Activated CD8-positive, alpha-beta memory T cell treated with anti-CD3 and anti-CD28 coated beads for 1 hour (primary cell): ENCODE measurements around the gene MACO1.
"Not testable (repeated sequence)": the region's sequence is repeated elsewhere in the genome, so short reads cannot be mapped to it uniquely, and the experiment has no call there.

ENCODE experiments used
- DNase-seq, 2 donors: peaks; one replicate each; pipeline ENCODE4 v3.0.0-alpha.2; 2020; ENCODE audit warnings: low read depth in 1 of 2; ENCODE audit errors: extremely low read depth in 1 of 2

Gene MACO1

DNA sequence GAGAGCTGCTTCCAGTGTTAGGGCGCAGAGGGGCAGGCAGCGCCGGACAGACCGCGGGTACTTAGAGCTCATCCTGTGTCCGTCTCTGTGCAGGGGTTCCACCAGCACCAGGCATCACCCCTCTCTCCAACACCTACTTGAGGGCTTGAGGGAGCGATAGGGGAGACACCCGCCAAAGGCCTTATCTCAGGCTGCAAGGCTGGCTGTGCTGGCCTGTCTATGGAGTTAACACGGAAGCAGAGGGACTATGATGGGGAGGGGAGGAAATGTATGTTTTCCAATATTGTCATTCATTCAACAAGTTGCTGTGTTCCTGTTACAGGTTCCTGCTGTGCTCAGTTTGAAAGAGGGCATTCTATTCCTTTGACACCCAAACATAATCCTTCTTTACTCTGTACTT, 10.0 kb upstream of the MACO1 start, which contains the start of gene RHCE:
RHCE (minus strand) TSS at position 111 of the 400 bp plus-strand sequence; CDS start at position 72, 39 bp downstream.
- not testable (repeated sequence) for DNase-seq

DNA sequence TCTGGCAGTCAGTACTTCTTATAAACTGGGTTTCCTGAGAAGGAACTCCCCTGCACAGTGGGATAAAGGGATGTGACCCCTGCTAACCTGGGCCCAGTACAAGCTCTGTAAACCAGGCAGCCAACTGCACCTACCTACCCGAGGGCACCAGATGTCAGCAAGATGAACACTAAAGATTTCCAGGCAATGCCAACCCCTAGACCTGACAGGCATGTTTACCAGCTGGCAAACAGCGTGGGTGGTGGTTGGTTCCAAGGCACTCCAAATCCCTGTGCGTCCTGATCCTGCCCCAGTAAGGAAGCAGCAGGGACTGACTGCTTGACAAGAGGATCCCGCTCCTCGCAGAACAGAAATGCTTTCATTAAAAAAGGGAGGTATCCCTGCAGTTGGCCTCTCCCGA, 7.5 kb upstream of the MACO1 start:
- not testable (repeated sequence) for DNase-seq

DNA sequence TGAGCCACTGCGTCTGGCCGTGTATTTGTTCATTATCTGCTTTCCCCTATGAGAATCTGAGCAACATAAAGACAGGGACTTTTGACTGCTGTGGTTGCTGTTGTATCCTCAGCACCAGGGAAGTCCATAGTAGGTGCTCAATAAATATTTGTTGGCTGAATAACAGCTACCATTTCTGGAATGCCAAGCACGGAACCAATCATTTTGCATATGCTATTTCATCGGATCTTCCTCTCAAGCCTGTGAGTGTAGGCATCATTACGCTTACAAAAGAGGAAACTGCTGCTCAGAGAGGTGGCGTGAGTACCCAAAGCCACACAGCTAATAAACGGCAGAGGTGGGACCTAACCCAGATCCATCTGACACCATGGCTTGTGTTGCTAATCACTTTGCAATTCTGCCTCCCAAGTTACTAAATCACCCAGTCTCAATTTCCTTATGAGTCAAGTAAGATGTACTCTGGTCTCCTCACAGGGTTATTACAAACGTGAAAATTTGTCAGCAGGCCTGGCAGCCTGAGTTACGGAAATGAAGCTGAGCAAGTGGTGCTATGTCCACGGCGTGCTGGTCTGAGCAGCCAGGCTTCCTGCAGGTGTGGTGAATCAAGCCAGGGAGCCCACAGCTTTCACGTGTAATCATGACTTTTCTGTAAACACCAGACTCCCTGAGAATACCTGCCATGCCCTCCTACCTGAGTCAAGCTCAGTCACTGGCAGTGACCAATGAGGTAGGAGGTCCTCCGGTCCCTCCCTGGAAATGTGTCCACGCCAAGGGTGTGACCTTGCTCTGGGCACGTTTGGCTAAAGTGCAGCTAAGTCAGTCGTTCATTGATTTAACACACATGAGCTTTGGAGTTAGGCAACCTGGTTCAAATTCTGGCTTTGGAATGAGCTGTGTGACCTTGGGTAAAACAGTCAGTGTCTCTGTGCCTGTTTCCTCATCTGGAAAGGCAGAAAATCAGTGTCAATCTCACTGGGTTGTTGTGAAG, 5.3 kb upstream of the MACO1 start:
- DNase-seq, result no peak

DNA sequence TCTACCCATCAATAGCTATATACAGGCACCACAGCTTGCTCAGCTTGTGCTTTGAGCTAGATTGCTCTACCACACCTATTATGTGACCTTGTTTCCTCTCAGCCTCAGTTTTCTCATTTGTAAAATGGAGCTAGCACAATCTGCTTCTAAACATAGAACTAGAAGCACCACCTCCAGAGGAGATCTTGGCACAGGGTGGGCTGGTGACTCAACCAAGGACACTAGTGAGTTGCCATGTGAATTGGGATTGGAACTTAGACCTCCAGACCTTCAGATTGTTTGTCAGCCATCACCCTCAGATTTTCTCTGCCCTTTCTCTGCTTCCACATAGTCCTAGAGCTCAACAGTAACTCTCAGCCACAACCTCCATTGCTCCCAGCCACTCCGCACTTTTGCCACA, 3.0 kb upstream of the MACO1 start:
- no peak for DNase-seq

DNA sequence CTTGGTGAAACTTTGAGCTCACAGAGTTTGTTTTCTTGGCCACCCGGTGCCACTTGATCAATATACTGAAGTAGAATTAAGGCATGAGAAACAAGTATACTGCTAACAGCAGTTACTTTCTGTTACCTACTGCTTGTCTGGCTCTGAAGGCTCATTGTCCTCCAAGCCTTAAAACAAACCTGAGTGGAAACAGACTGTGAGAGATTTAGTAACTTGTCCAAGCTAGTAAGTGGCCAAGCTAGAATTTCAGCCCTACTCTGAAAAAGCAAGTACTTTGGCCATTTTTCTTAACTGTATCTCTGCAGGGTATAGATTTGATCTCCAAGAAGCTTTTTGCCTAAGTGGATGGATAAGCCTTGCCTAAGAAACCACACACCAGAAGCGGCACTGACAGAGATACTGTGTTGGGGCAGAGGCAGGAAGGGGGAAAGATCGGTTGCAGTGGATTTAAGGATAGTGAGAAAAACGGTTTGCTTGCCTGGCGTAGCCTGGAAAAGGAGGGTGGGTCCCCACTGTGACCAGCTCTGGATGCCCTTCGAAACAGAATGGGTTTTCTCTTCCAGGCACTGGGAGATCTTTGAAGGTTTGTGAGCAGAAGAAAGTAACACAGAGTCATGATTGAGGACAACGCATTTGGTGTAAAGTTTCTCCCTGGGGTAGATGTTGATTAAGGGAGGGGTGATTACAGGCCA, 2.1 kb upstream of the MACO1 start:
- DNase-seq, result no peak

DNA sequence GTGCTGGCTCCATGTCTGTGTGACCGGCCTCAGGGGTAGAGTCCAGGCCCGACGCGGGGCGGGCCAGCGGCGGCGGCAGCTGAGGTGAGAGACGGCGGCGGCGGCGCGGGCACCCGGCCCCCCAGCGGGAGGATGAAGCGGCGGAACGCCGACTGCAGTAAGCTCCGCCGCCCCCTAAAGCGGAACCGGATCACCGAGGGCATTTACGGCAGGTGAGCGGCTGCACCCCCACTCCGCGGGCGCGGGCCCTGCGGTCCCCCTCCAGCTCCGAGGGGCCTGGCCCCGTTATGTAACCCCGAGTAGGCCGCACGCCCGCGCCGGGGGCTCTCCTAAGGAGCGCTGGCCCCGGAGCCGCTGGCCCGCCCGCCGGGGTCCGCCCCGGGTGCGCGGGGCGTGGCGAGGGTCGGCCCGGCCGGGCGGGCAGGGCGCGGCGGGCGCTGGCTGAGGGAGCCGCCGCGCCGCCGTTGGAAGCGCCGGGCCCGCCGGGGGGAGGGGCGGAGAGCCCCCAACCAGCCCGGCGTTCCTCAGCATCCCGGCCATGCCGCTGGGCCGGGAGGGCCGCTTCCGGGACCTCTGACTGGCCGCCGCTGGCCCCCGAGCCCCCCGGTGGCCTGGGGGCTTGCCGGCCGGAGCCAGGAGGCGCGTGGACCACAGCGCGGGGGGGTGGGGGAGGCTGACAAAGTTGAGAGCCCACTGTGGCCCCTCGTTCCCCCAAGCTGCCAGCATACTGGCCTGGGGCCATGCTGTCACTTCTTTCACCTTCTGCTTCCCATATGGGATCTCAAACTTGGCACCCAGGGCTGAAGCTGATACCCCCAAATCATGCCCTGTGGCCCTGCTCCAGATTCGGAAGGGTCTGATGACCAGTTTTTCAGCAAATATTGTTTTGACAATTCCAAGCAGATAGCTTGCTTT, 527 bp downstream of the MACO1 start:
- no peak for DNase-seq

DNA sequence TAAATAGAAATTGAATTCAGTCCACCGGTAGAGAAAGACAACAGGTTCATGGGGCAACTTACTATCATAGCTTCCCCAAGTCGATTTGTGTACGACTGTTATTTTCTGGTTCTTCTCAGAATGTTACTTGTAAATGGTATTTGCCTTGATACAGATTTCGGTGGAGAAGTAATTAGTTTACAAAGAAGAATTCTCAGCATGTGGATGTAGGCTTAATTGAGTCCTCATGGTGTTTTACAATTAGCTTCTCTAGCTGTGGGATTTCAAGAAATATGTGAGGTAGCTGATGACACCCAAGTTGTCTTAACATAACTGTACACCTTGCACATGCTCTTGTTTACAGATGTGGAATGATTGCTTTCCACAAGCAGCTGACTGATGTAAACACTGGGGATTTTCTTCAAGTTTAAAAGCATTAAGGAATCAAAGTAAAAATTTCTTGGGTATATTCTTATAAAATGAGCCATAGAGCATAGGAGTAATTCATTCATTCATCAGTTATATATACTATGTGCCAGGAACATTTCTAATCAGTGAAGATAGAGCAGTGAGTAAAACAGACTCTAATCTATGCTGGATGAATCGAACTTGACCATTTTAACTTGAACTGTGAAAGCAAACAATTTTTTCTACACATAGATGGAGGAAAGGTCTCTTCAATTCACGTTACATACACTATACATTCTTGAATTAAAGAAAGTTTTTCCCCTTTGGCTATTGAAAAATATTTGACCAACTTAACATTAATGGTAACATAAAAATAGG, 1.4 kb downstream of the MACO1 start:
- DNase-seq, result no peak

DNA sequence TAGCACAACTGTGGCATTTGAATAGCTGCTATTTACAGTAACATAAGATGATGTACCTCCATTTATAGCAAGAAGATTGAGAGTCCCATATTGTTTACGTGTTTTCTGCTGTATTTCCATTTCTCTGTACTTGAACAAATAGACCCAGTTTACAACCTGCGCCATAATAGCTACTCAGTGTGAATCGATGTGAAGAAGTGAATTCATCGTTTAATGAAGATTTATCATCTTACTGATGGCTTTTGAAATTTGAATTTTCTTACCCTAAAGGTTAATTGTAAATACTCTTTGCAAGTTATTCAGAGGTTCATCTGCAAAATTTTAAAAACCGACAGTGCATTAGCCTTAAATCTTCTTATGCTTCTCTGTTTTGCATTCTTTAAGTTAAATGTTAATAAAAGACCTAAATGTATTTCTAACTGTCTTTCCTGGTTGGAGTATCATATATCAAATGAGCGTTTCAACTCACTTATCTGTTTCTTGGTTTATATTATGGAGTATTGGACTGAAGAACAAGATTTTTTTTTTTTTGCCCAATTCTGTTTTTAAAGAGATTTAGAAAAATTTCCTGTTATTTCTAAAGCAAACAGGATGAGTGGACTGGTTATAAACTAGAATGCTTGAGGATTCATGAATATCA, 2.2 kb downstream of the MACO1 start:
- DNase-seq, result no peak

DNA sequence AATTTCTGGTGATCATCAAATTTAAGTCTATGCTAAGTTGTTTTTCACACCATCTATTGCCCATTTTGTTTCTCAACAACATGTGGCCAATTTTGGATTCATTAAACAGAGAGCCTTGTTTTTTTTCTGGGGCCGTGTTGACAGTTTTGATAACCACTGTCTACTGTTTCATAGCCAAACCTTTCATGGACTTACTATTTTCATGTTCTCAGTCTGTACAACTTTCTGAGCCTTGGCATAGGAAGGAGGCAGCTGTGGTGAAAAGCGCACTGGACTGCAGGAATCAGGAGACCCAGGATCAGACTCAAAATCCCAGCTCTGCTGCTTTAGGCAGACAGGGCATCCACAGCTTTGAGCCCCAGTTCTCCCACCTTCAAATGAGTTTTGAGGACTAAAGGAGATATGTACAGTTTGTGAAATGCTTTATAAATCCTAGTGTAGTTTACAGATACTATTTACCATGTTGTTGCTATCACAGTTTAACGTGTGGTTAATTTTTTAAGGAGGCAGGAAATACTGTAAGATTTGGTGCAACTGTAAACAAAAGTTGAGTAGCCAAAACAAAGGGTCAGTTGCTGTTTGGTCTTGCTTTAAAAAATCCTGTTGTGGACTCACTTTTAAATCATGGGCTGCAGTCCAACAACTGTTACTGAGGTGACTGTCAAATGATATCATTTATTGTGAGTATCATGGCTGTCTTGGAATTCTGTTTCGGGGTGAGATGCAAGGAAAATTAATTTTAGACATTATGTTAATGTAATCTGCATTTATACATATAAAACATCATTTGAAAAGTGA, 2.9 kb downstream of the MACO1 start:
- no peak for DNase-seq

DNA sequence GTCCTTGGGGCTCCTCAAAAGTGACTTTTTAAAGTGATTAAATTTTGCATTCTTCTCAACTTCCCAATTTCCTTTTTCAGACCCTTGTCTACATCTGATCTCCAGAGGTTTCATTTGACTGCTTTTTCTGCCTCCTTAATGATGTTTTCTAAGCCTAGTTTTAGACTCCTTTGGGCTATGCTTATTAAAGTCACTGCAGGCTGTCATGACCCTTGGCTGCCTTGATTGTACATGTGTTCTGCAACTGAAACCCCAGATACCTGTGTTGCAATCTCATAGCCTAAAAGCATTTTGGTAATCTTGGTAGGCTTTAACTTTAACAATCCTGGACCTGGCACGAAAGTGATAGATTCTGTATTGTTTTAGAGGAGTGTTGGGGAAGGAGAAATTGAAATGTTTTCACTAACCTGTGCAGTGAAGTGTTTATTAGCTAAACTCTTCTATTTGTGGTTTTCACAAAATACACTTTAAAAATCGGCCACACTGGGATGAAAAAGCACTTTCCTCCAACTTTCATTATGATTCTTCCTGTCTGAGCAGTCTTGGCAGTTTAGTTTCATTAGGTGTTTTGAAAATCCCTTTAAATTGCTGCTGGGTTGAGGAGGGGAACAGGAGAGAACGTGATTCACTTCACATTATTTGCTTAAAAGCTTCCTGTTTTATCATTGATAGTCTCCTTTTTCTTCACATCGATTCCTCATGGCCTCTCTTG, 4.9 kb downstream of the MACO1 start:
- DNase-seq, result no peak

DNA sequence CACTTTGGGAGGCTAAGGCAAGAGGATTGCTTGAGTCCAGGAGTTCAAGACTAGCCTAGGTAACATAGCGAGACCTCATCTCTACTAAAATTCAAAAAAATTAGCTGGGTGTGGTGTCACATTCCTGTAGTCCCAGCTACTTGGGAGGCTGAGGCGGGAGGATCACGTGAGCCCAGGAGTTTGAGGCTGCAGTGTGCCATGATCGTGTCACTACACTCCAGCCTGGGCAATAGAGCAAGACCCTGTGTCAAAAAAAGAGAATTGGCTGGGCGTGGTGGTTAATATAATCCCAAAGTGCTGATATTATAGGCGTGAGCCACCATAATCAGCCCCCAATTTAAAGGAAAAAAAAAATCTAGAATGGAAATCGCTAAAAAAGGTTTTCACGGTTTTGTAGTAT, 7.0 kb downstream of the MACO1 start:
- DNase-seq, result no peak

DNA sequence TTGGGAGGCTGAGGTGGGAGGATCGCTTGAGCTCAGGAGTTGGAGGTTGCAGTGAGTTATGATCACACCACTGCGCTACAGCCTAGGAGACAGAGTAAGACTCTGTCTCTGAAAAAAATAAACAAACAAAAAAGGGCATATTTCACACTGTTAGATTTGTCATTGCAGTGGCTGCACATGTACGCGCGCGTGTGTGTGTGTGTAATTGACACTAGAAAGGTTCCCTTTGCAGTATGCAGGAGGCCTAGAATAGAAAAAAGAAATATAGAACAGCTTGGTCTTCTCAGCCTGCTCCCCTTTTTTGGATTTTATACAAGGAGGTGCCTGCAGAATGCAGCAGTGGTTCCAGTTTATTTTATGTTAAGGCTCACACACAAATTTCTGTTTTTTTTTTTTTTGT, 8.6 kb downstream of the MACO1 start:
- DNase-seq, result no peak

DNA sequence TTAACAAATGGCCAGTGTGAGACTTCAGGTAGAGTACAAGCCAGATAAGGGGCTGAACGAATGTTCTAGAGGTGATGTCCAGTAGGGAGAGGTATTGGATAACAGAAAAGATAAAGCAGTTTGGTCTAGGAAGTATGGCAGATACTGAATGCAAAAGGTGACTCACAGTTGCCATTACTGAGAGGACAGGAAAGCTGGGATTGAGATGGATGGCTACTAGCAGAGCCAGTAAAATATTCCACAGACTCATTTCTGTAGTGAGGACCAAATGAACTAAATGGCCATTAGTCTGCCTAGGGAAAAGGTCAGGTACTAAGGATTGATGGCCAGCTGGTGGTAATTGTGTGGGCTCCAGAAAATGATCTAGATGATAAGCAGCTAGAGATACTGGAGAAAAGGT, 11.5 kb downstream of the MACO1 start:
- DNase-seq, result no peak

DNA sequence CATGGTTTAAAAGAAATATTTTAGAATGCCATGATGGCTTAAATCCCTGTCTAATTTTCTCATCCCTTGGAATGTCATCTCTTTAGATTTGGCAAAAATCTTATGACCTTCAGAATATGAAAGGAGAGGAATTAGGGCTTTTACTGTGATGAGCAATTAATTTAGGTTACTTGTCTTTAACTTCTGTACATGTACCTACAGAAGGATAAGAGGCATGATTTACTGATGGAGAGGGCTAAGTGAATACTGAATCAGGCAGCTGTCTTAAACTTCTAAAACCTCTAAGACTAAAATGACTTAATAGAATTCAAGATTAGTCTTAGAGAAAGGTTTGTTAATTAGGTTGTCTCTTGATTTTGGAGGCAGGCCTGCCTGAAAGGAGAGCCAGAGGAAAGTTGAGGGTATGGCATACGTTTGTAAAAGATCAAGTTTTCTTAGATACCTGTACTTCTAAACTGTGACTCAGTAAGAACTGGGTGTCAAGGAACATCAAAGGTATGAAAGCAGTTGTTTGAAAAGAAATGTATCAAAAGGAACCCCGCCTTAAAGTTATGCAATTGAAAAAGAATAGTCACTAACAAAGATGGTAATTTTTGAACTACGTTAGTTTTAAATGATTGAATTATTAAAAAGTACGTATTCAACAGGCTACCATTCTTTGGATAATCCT, 12.5 kb downstream of the MACO1 start:
- no peak for DNase-seq

DNA sequence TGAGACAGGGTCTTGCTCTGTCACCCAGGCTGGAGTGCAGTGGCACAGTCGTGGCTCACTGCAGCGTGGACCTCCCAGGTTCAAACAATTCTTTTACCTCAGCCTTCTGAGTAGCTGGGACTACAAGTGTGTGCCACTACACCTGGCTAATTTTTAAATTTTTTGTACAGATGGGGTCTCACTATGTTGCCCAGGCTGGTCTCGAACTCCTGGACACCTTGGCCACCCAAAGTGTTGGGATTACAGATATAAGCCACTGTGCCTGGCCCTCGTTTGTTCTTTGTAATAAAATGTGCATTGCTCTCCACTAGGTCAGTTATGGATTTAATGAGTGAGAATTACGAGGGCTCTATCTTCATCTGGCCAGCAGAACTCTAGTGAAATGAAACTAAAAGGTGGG, 13.9 kb downstream of the MACO1 start:
- not testable (repeated sequence) for DNase-seq

DNA sequence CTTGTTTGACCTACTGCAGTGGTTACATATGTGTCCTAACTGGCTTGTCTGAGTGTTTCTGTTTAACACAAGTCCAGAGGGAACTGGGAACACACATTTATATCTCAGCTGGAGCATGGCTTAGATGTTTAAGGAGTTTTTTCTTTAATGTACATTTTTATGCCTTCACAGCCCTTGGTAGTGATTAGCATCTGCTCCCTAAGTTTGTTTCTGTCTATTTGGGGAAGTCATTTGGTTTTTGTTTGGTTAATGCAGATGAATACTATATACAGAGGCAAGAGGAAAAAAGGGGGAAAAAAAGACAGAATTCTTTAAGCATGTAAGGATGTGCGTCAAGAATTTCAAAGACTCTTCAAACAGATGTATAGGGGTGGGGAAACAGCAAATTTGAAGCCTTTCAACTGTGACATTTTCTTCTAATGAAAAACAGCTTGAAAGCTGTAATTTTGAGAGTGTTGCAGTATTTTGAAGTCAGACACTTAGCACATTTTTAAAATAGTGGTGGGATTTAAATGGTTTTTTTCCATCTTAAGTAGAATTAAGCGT, 15.4 kb downstream of the MACO1 start:
- no peak for DNase-seq

DNA sequence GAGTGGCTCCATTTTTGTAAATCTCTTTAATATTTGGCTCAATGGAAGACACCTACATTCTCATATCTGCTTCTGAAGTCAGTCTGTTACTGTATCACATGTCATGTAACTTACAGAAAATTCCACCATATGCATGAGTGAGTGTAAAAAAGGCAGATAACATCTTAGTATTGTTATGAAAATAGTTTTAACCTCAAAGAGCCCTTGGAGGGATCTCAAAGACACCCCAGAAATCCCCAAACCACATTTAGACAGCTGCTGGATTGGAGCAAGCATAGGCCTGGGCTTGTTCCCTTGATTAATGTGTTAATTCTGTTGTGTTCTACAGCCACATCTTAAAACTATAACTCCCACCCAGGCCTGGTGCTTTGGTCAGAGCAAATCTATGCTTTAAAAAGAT, 16.9 kb downstream of the MACO1 start:
- no peak for DNase-seq
